H1 (cell line): Measurements from ENCODE around the gene P2RX2. TPM values are rescaled to one million over a fixed set of nuclear protein-coding genes. Genes with fewer than 3 reads are reported as not detected.

Source experiments
- CTCF ChIA-PET: fragments of 300-600 bp; sonication (Branson Sonifier 250); formaldehyde crosslinking; loops from one replicate; lab custom pipeline; 2021; ENCODE audit not compliant: partially characterized antibody; lab: Charles Lee
- POLR2A ChIA-PET: fragments of 300-600 bp; sonication (Branson Sonifier 250); formaldehyde crosslinking; loops from one replicate; lab custom pipeline; 2021; ENCODE audit warnings: inconsistent platforms; ENCODE audit not compliant: partially characterized antibody; lab: Charles Lee
- DNase-seq, 2 experiments: peaks; one replicate each; pipeline versions ENCODE4 v3.0.0 to v3.0.0-alpha.2; 2010 to 2022; ENCODE audit warnings: low spot score in 2 of 2, low read depth in 1 of 2, mixed read lengths in 1 of 2
- FAIRE-seq: peaks from 2 replicates; lab custom pipeline; 2011; peaks lifted over from hg19 to GRCh38; lab: Jason Lieb, UNC
- H2AFZ ChIP-seq: 2 replicates; pipeline ENCODE4 v1.8.1; 2012; ENCODE audit warnings: low read length, inconsistent platforms
- H2AK5ac ChIP-seq: 2 replicates; pipeline ENCODE4 v1.6.1; 2013; ENCODE audit warnings: low read depth, low read length
- H2BK120ac ChIP-seq: replicated peaks from 2 replicates; pipeline ENCODE3; 2013; ENCODE audit warnings: low read depth, low read length, inconsistent platforms
- H2BK12ac ChIP-seq: 2 replicates; pipeline ENCODE4 v1.6.1; 2013; ENCODE audit warnings: low read depth, low read length
- H2BK15ac ChIP-seq: 2 replicates; pipeline ENCODE4 v1.6.1; 2013; ENCODE audit warnings: low read length
- H2BK20ac ChIP-seq: 2 replicates; pipeline ENCODE4 v1.6.1; 2013; ENCODE audit warnings: low read length
- H2BK5ac ChIP-seq: 2 replicates; pipeline ENCODE4 v1.6.1; 2013; ENCODE audit warnings: low read depth, low read length
- H3K14ac ChIP-seq: 2 replicates; pipeline ENCODE4 v1.6.1; 2013; ENCODE audit warnings: inconsistent platforms; ENCODE audit not compliant: insufficient read length
- H3K18ac ChIP-seq: 2 replicates; pipeline ENCODE4 v1.6.1; 2013; ENCODE audit warnings: low read length; ENCODE audit errors: extremely low read depth
- H3K23ac ChIP-seq: 2 replicates; pipeline ENCODE4 v1.6.1; 2013; ENCODE audit warnings: inconsistent platforms; ENCODE audit not compliant: insufficient read length
- H3K23me2 ChIP-seq: 2 replicates; pipeline ENCODE4 v1.6.1; 2013; ENCODE audit warnings: low read depth, low read length
- H3K27ac ChIP-seq: 2 replicates; pipeline ENCODE4 v1.6.1; 2011; ENCODE audit warnings: low read depth, low read length, inconsistent platforms
- H3K27me3 ChIP-seq, 4 experiments: replicated peaks in 1 of 4; 1 replicate in 1 of 4; 2 replicates in 3 of 4; pipeline versions ENCODE4 v1.6.1 to v1.8.1; 2011 to 2013; ENCODE audit warnings: low read length in 3 of 4, mild to moderate bottlenecking in 3 of 4, inconsistent platforms in 2 of 4, mixed read lengths in 2 of 4, moderate library complexity in 1 of 4; ENCODE audit not compliant: control insufficient read depth in 3 of 4, insufficient read depth in 3 of 4; ENCODE audit errors: extremely low read depth in 1 of 4
- H3K36me3 ChIP-seq, 4 experiments: 2 replicates each; pipeline versions ENCODE4 v1.6.1 to v1.8.1; 2011 to 2013; ENCODE audit warnings: mild to moderate bottlenecking in 4 of 4, low read length in 3 of 4, moderate library complexity in 2 of 4, control low read depth in 1 of 4, inconsistent platforms in 1 of 4; ENCODE audit not compliant: insufficient read depth in 4 of 4, control insufficient read depth in 2 of 4
- H3K4ac ChIP-seq: replicated peaks from 2 replicates; pipeline ENCODE3; 2013; ENCODE audit warnings: low read length, low read depth, mixed read lengths, inconsistent platforms; ENCODE audit not compliant: insufficient read length
- H3K4me1 ChIP-seq, 4 experiments: replicated peaks in 1 of 4; 1 replicate in 1 of 4; 2 replicates in 3 of 4; pipeline versions ENCODE4 v1.6.1 to v1.8.1; 2011 to 2013; ENCODE audit warnings: low read length in 3 of 4, inconsistent platforms in 2 of 4, mixed read lengths in 1 of 4; ENCODE audit not compliant: insufficient read depth in 4 of 4, control insufficient read depth in 3 of 4
- H3K4me2 ChIP-seq, 2 experiments: 2 replicates each; pipeline versions ENCODE4 v1.6.1 to v1.8.1; 2011 to 2013; ENCODE audit warnings: low read depth in 2 of 2, low read length in 2 of 2, control low read depth in 1 of 2, inconsistent platforms in 1 of 2, mild to moderate bottlenecking in 1 of 2; ENCODE audit not compliant: insufficient read depth in 1 of 2
- H3K4me3 ChIP-seq, 4 experiments: fragments of 200-600, 300-600 bp in 1 of 4; sonication (generic), shearing (Covaris generic), sonication (Bioruptor Twin) in 1 of 4; 2 replicates each; pipeline versions ENCODE4 v1.5.1 to v1.8.1; 2011 to 2016; ENCODE audit warnings: low read length in 4 of 4, low read depth in 3 of 4, control low read depth in 2 of 4, inconsistent platforms in 2 of 4, mild to moderate bottlenecking in 2 of 4, mixed read lengths in 1 of 4, moderate library complexity in 1 of 4; ENCODE audit not compliant: insufficient read depth in 2 of 4; ENCODE audit errors: extremely low read depth in 1 of 4
- H3K56ac ChIP-seq: replicated peaks from 2 replicates; pipeline ENCODE3; 2013; ENCODE audit warnings: low read depth, mild to moderate bottlenecking, mixed read lengths, low read length, inconsistent platforms; ENCODE audit not compliant: insufficient read length
- H3K79me1 ChIP-seq: 2 replicates; pipeline ENCODE4 v1.6.1; 2013; ENCODE audit warnings: low read depth, low read length, control low read depth
- H3K79me2 ChIP-seq, 2 experiments: 2 replicates each; pipeline versions ENCODE4 v1.6.1 to v1.8.1; 2012 to 2013; ENCODE audit warnings: low read length in 2 of 2, mild to moderate bottlenecking in 2 of 2, inconsistent platforms in 1 of 2; ENCODE audit not compliant: insufficient read depth in 2 of 2, control insufficient read depth in 1 of 2
- H3K9ac ChIP-seq, 4 experiments: replicated peaks in 1 of 4; 1 replicate in 1 of 4; 2 replicates in 3 of 4; pipeline versions ENCODE4 v1.6.1 to v1.8.1; 2011 to 2013; ENCODE audit warnings: low read depth in 3 of 4, low read length in 3 of 4, control low read depth in 2 of 4, mild to moderate bottlenecking in 2 of 4, moderate library complexity in 2 of 4, inconsistent platforms in 1 of 4; ENCODE audit errors: extremely low read depth in 1 of 4
- H3K9me3 ChIP-seq, 2 experiments: 2 replicates each; pipeline versions ENCODE4 v1.6.1 to v1.8.1; 2012 to 2013; ENCODE audit warnings: mild to moderate bottlenecking in 2 of 2, moderate library complexity in 2 of 2, control low read depth in 1 of 2, inconsistent platforms in 1 of 2, low read depth in 1 of 2, low read length in 1 of 2, mixed read lengths in 1 of 2; ENCODE audit not compliant: insufficient read depth in 2 of 2
- H4K20me1 ChIP-seq, 2 experiments: replicated peaks in 1 of 2; 2 replicates each; pipeline versions ENCODE3 to v1.8.1; 2011 to 2013; ENCODE audit warnings: inconsistent platforms in 2 of 2, low read length in 2 of 2, mild to moderate bottlenecking in 1 of 2; ENCODE audit not compliant: insufficient read depth in 2 of 2, control insufficient read depth in 1 of 2
- H4K5ac ChIP-seq: 2 replicates; pipeline ENCODE4 v1.6.1; 2013; ENCODE audit warnings: low read length, low read depth, mixed read lengths, inconsistent platforms; ENCODE audit not compliant: insufficient read length
- H4K8ac ChIP-seq: 2 replicates; pipeline ENCODE4 v1.8.0; 2013; ENCODE audit warnings: mild to moderate bottlenecking, moderate library complexity, low read length, inconsistent platforms; ENCODE audit not compliant: insufficient read depth; ENCODE audit errors: extremely low read depth
- H4K91ac ChIP-seq: replicated peaks from 2 replicates; pipeline ENCODE3; 2013; ENCODE audit warnings: low read length, mixed read lengths, inconsistent platforms; ENCODE audit not compliant: insufficient read length
- MAFK ChIP-seq: IDR thresholded peaks from 2 replicates; pipeline ENCODE4 v1.6.1; 2012; ENCODE audit warnings: low read depth, mild to moderate bottlenecking, improper control_type of control experiment, low read length
- RFX5 ChIP-seq: IDR thresholded peaks from 2 replicates; pipeline ENCODE4 v1.6.1; 2011; ENCODE audit warnings: low read depth, low read length, improper control_type of control experiment, borderline replicate concordance
- SP4 ChIP-seq: IDR thresholded peaks from 2 replicates; pipeline ENCODE4 v1.6.1; 2012; ENCODE audit warnings: low read length, inconsistent platforms
- WGBS, 2 experiments: shearing (Covaris generic) in 1 of 2; methylation state at CpG; one replicate each; pipeline versions ENCODE4 v1.1.6 to v1.1.7; 2013 to 2015; ENCODE audit warnings: low lambda C conversion rate in 2 of 2, mixed read lengths in 2 of 2, inconsistent platforms in 1 of 2, low coverage in 1 of 2, missing lambda C conversion rate in 1 of 2; ENCODE audit not compliant: insufficient replicate concordance in 2 of 2, insufficient coverage in 1 of 2, insufficient read length in 1 of 2; ENCODE audit errors: extremely low coverage in 1 of 2, missing lambda C conversion rate in 1 of 2; 5-methylcytosine and 5-hydroxymethylcytosine counted together
- polyA plus RNA-seq, 7 experiments: library from polyadenylated mRNA; depleted of rRNA in 3 of 7; stranded (reverse) in 5 of 7; unstranded in 2 of 7; fragments of >200 nt in 5 of 7; fragments of 200-250 nt in 2 of 7; gene quantifications; 1 replicate in 5 of 7; 2 replicates in 1 of 7; 4 replicates in 1 of 7; pipeline versions ENCODE4 v1.2.1 to v1.2.3, GENCODE V29; 2011 to 2013; ENCODE audit warnings: missing spikeins in 2 of 7, mixed read lengths in 2 of 7
- total RNA-seq: library from RNA; stranded (reverse); fragmentation: NEBNext Ultra II Directional; extraction: Animal tissue kit (Norgen Biotek cat#: 25700); gene quantifications from 2 replicates; pipeline ENCODE4 v1.2.1, GENCODE V29; 2021

The P2RX2 gene
- total and polyA plus RNA-seq, 2 of the 8 experiments (the other 6 are each of a cell fraction or from before 2014, with no cell fraction given), result 0.84 to 2.2 TPM

DNA sequence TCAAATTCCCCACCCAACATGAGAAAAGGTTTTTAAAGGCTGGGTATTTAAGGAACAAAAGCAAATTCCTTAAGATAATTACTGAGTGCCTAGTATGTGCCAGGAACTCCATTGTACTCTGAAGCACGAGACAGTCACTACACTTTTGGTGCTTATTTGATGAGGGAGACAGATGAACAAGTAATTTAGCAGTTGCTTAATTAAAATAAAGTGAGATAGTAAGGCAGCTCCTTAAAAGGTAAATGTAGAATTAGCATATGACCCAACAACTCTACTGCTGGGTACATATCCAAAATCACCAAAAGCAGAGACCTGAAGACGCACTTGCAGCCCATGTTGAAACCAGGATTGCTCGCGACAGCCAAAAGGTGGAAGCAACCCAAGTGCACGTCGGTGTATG is 47.2 kb downstream of the P2RX2 start:
- CTCF ChIA-PET, result interaction anchor here (0.7 to 1.7 kb wide), 2 partner anchors 20 to 25 kb away, joined by 3 read pairs; no protein-coding TSS in a partner anchor
- no peak for TF ChIP-seq MAFK
- no peak for TF ChIP-seq SP4
- TF ChIP-seq RFX5, result no peak

More for the DNA sequence above, 47.2 kb downstream of the P2RX2 start:
- Histone ChIP-seq H3K79me2 (no peaks in the 10 kb centered on the region), H3K79me1 (no peaks in the 10 kb centered on the region; the same call in 1 of the 2 replicates), H3K4me3 (no peak overlapping the region), H4K5ac (no peak overlapping the region), H3K27me3 (no peaks in the 10 kb centered on the region; a peak in 1 of 7 replicates), H3K9ac (no peak overlapping the region), H2BK120ac (no peak overlapping the region), H2BK12ac (no peak overlapping the region), H3K4me2 (no peak overlapping the region), H4K20me1 (peaks cover 11 to 20% of the 10 kb centered on the region in 2 experiments), H2BK15ac (no peak overlapping the region), H3K36me3 (peaks cover 51 to 93% (median 80%) of the 10 kb centered on the region in 4 experiments), H2BK20ac (no peak overlapping the region), H4K91ac (no peak overlapping the region), H3K56ac (no peak overlapping the region), H3K27ac (no peak overlapping the region), H2AFZ (no peak overlapping the region), H3K23ac (no peak overlapping the region), H3K23me2 (no peaks in the 10 kb centered on the region), H2BK5ac (no peak overlapping the region), H3K18ac (no peak overlapping the region), H3K4ac (no peak overlapping the region), H4K8ac (no peak overlapping the region), H3K9me3 (no peaks in the 10 kb centered on the region), H2AK5ac (no peak overlapping the region), H3K14ac (no peak overlapping the region), H3K4me1 (no peaks in the 10 kb centered on the region)
- no peak for DNase-seq
- no peak for FAIRE-seq
- POLR2A ChIA-PET, result interaction anchor here (1.0 to 1.6 kb wide), 2 partner anchors 11 to 28 kb away, joined by 3 read pairs; no protein-coding TSS in a partner anchor
- WGBS, 2 experiments, result 97% methylated on average over 6 of the region's 6 CpGs; no CpG with 5 or more reads in 1 of the 2 experiments
